Fibroblast of skin of abdomen (primary cell): Measurements from ENCODE around the gene MGAM2.

Experiments used
- DNase-seq: peaks from one replicate; pipeline ENCODE4 v3.0.0-alpha.2; 2013

MGAM2 gene

DNA sequence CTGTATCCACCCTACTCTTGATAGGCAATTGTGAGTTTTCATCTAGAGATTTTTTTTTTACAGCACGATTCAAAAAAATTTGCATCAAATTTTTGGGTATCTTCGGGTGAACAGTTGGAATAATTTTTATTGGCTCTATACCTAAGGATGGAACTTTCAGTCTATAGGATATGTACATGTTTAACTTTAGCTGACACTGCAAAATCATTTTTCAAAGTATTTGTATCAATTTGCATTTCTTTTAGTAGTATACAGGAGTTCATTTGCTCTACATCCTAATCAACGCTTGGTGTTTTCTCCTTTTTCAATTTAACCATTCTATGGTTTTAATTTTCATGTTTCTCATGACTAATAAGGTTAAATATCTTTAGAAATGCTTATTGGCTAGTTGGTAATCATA lies 11.7 kb downstream of the MGAM2 start:
- DNase-seq = no peak

- no peak for DNase-seq
Measured at GRCh38 chr7:142125256-142125955, 13.9 kb downstream of the MGAM2 start.

DNA sequence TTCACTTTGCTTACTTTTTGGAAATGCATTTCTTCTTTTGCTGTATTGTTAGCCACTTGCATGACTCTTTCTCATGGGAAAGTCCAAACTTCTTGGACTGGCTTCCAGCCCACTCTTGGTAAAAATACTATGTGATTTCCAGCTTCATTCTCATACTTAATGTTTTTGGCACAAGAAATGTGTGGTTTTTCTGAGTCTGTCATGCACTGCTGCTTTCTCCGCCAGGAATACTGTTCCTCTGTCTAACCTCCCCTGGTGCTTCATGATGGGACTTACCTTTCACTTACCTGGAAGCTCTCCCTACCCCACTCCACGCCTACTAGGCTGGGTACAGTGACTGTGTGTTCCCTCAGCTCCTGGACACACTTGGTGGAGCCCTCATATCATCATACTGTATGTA lies 18.7 kb downstream of the MGAM2 start:
- no peak for DNase-seq

DNA sequence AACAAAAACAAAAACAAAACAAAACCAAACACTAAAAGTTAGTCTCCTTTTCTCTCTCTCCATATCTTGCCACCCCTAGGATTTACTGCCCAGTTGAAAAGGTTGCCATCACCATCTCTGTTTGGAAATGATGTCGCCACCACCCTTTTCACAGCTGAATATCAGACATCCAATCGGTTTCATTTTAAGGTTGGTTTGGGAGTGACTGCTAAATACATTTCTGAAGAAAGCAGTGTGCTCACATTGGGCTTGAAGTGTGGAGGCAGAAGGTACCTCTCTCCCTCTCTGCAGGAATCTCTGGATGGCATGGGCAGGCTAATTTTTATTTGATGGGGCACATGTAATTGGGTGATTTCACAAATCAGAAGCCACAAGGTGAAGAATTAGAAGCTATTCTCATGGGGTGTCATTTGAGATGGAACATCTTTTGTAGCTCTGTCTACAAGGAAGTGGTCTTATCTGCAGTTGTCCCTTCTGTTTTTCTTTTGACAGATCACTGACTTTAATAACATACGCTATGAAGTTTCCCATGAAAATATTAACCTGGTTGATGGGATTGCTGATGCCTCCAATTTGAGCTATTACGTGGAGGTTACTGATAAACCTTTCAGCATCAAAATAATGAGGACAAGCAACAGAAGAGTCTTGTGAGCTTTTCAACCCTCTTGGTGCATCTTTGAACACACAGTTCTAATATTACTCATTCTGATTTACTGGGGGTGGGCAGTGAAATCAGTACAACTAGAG lies 20.1 kb downstream of the MGAM2 start:
- no peak for DNase-seq

- DNase-seq = no peak
Measured at GRCh38 chr7:142133731-142134148, 22.2 kb downstream of the MGAM2 start.

DNA sequence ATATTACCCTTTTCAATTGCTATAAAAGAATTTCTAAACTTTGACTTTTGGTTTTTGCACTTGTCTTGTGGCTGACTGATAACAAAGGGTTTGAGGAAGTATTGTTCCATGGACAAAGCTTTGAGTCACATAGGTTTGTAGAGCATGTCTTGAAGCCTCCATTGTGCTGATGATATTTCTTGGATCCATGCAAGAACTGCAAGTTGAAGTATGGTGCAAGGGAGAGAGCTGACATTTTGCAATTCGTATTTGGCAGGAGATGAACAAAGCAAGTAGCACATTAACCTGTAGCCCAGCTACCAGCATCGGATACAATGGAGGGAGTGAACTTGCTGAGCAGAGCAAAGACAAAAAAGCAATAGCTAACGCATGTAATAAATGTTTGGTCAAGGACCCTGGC lies 23.4 kb downstream of the MGAM2 start:
- DNase-seq = no peak

DNA sequence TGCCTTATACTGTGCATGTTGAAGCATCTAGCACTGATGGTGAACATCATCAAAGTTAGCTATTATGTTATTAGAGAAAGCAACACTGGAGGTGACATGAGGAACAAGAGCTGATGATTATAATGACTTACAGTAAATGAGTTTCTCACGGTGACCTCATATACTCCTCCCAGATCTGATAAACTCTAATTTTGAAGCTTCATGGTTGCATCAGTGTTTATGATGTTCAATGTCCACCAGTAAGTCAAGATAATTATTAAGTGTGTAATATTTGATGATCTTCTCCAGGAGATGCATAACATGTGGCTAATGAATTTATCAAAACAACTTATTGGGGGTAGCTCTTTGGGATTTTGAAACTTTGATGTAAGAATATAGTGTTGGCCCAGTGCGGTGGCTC lies 27.5 kb downstream of the MGAM2 start:
- no peak for DNase-seq

- DNase-seq = no peak
Measured at GRCh38 chr7:142139597-142140400, 28.3 kb downstream of the MGAM2 start.

- no peak for DNase-seq
Measured at GRCh38 chr7:142140401-142140959, 29.0 kb downstream of the MGAM2 start.

DNA sequence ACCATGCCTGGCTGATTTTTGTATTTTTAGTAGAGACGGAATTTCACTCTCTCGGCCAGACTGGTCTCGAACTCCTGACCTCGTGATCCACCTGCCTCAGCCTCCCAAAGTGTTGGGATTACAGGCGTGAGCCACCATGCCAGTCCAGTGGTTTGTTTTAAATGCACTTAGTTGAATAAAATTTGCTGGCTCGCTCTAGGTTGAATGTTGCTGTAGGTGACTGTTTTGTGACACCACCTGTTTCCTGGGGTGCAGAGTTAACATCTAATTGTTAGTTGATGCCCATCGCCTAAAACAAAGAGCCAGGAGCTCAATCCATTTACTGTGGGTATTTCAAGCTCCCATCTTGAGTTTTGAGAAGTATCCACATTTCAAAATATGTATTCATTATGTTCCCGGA lies 31.2 kb downstream of the MGAM2 start:
- DNase-seq = no peak

DNA sequence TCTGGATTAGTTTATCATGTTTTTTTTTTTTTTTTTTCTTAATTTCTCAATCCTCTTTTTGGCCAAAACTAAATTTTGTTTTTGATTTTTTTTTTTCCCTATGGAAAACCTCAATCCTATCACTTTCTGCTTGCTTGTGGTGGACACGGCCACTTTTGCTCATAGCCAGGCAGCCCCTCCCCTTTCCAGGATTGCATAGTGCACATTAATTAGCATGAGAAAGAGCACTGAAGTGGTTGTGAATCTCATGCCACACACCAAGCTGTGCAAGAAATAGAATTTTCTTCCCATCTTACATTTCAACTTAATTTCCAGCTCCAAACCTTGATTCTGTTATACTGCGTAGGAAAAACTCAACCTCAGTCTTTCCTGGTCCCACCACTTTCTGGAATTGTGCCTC lies 34.6 kb downstream of the MGAM2 start:
- DNase-seq = no peak

- no peak for DNase-seq
Measured at GRCh38 chr7:142150356-142150755, 38.8 kb downstream of the MGAM2 start.

GRCh38 chr7:142150869-142151268 lies 39.4 kb downstream of the MGAM2 start:
- DNase-seq = no peak

- no peak for DNase-seq
Measured at GRCh38 chr7:142152076-142152475, 40.6 kb downstream of the MGAM2 start.

- no peak for DNase-seq
Measured at GRCh38 chr7:142153400-142153799, 41.9 kb downstream of the MGAM2 start.

DNA sequence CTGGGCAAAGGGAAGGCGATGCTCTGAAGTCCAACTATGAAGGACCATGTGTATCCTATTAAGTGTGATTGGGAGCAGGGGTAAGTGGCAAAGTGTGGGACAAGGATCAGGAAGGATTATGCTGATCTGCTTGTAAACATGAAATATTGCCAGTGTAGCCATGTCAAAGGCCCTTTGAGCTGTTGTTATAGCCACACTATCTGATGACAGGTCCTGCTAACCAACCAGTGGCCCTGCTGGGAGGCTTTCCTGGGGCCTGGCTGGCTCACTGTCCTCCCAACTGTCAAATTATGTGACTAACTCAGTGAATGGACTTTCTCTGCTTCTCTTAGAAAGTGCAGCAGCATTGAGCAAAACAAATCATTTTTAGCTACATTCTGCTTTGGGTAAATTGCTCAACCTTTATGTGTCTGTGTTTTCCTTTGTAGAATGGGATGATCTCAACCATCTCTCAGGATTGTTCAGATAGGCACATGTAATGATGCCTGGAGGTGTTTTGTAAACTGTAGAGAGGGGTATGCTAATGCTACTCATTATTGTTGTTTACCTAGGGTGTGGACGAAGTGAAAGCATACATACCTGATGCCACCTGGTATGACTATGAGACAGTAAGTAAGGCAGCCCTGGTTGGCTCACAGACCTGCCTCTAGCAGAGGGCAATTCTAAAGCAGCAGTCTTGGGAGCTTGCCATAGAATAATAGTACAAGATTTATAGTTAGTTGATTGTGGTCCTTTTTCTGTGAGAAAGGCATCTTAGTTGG lies 47.4 kb downstream of the MGAM2 start:
- no peak for DNase-seq

DNA sequence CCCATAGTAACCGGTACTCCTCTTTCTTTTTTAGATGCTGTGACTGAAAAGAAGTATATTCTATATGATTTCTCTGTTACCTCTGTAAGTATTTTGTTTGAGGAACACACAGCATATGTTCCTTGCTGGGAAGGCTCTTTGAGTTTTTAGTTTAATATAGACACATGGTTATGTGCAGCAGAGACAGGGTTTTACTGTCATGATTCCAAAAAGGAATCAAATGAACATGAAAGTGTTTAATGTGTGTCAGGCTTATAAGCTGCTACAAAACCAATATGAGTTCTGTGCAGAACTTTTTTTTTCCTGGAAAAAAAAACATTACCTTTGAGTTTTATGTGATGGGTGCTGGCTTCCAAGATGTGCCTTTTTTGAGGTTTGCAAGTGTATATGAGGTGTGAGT lies 50.4 kb downstream of the MGAM2 start:
- no peak for DNase-seq

- DNase-seq = no peak
Measured at GRCh38 chr7:142168746-142169145, 57.2 kb downstream of the MGAM2 start.

DNA sequence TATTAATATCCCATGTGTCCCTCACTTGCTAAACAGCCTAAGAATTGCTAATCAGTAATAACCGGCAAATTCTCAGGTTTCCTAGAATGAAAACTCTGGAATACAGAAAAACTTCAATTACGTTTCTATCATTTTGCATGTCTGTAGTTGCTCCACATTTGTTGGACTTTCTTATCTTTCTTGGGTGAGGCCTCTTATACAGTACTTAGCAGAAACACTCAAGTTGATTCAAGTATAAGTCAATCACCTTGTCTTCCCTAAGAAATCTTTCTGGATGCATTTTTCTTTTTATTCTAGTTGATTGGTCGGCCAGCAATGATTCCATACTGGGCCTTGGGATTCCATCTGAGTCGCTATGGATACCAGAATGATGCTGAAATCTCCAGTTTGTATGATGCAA lies 61.4 kb downstream of the MGAM2 start:
- no peak for DNase-seq

GRCh38 chr7:142174441-142174840 lies 62.9 kb downstream of the MGAM2 start:
- DNase-seq = no peak

DNA sequence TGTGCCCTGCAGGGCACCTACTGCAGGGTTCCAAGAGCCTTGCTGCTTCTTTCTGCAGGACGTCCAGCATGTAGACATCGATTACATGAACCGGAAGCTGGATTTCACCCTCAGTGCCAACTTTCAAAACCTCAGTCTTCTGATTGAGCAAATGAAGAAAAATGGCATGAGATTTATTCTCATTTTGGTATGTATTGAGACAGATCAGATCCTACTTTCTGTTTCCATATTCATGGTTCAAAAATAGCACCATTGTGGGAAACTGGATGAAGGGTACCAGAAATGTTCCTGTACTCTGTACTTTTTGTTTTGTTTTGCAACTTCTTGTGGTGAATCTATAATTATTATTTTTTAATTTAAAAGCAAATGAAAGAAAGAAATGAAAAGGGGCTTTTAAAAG lies 64.1 kb downstream of the MGAM2 start:
- DNase-seq = no peak

GRCh38 chr7:142176901-142177300 lies 65.4 kb downstream of the MGAM2 start:
- no peak for DNase-seq
